RPMI8226 (cell line): Measurements from ENCODE around the gene MAP3K14.

Source experiments
- DNase-seq: peaks from one replicate; pipeline ENCODE4 v3.0.0-alpha.2; 2015

Gene MAP3K14

GRCh38 chr17:45298546-45299285 is 18.1 kb downstream of the MAP3K14 start:
- DNase-seq, result no peak

GRCh38 chr17:45296833-45297124 is 20.0 kb downstream of the MAP3K14 start:
- no peak for DNase-seq

GRCh38 chr17:45296003-45296832 is 20.6 kb downstream of the MAP3K14 start:
- DNase-seq, result peak; percentile 77

- no peak for DNase-seq
Observed at GRCh38 chr17:45294506-45294905, 22.3 kb downstream of the MAP3K14 start.

GRCh38 chr17:45293413-45294211 is 23.2 kb downstream of the MAP3K14 start:
- DNase-seq, result peak; percentile 47

- no peak for DNase-seq
Observed at GRCh38 chr17:45292696-45293412, 24.0 kb downstream of the MAP3K14 start.

GRCh38 chr17:45291171-45291805 is 25.5 kb downstream of the MAP3K14 start:
- DNase-seq, result no peak

- DNase-seq, result no peak
Observed at GRCh38 chr17:45290269-45290765, 26.5 kb downstream of the MAP3K14 start.

GRCh38 chr17:45289301-45290268 is 27.2 kb downstream of the MAP3K14 start:
- no peak for DNase-seq

GRCh38 chr17:45288825-45289224 is 28.0 kb downstream of the MAP3K14 start:
- no peak for DNase-seq

GRCh38 chr17:45287526-45288500 is 29.0 kb downstream of the MAP3K14 start:
- peak; percentile 50 for DNase-seq

- no peak for DNase-seq
Observed at GRCh38 chr17:45286286-45286685, 30.5 kb downstream of the MAP3K14 start.

- peak; percentile 40 for DNase-seq
Observed at GRCh38 chr17:45284176-45285140, 32.4 kb downstream of the MAP3K14 start.

- no peak for DNase-seq
Observed at GRCh38 chr17:45283711-45284110, 33.1 kb downstream of the MAP3K14 start.

- no peak for DNase-seq
Observed at GRCh38 chr17:45282683-45283644, 33.9 kb downstream of the MAP3K14 start.

- no peak for DNase-seq
Observed at GRCh38 chr17:45279898-45280297, 36.9 kb downstream of the MAP3K14 start.

GRCh38 chr17:45277992-45278391 is 38.8 kb downstream of the MAP3K14 start:
- DNase-seq, result no peak
